GM23338 (cell line): Measurements from ENCODE around the gene KCNJ11. TPM values are rescaled to one million over a fixed set of nuclear protein-coding genes. Genes with fewer than 3 reads are reported as not detected.

Source experiments
- ATAC-seq: fragments of 200-7000 bp; cut with Tn5 transposase; 3 replicates; pipeline ENCODE4 v1.9.1; 2020
- DNase-seq: peaks from one replicate; pipeline ENCODE4 v3.0.0-alpha.2; 2015; ENCODE audit warnings: low spot score
- H2AFZ ChIP-seq: fragments of 200-600 bp; sonication (generic); 2 replicates; pipeline ENCODE4 v1.8.0; 2016; ENCODE audit warnings: antibody characterized with exemption, mild to moderate bottlenecking, moderate library complexity
- H3F3A ChIP-seq: fragments of 200-600 bp; sonication (generic); replicated peaks from 2 replicates; pipeline ENCODE4 v1.8.0; 2017; ENCODE audit warnings: antibody characterized with exemption, mixed run types, low read depth
- H3K27ac ChIP-seq: fragments of 200-600 bp; sonication (generic); 2 replicates; pipeline ENCODE4 v1.6.1; 2016; ENCODE audit warnings: low read depth
- H3K27me3 ChIP-seq: fragments of 200-600 bp; sonication (generic); 2 replicates; pipeline ENCODE4 v1.8.0; 2016; ENCODE audit warnings: mild to moderate bottlenecking, mixed run types, moderate library complexity; ENCODE audit not compliant: insufficient read depth
- H3K36me3 ChIP-seq: fragments of 200-600 bp; sonication (generic); 2 replicates; pipeline ENCODE4 v1.8.0; 2016; ENCODE audit warnings: mild to moderate bottlenecking; ENCODE audit not compliant: insufficient read depth
- H3K4me1 ChIP-seq: fragments of 200-600 bp; sonication (generic); 2 replicates; pipeline ENCODE4 v1.8.0; 2016; ENCODE audit warnings: mild to moderate bottlenecking, moderate library complexity; ENCODE audit not compliant: insufficient read depth
- H3K4me2 ChIP-seq: fragments of 200-600 bp; sonication (generic); 2 replicates; pipeline ENCODE4 v1.7.1; 2017; ENCODE audit warnings: mixed run types
- H3K4me3 ChIP-seq: fragments of 200-600 bp; sonication (generic); 2 replicates; pipeline ENCODE4 v1.6.1; 2016; ENCODE audit warnings: mixed run types
- H3K79me2 ChIP-seq: fragments of 200-600 bp; sonication (generic); replicated peaks from 2 replicates; pipeline ENCODE4 v1.8.0; 2017; ENCODE audit warnings: mild to moderate bottlenecking; ENCODE audit not compliant: insufficient read depth
- H3K9me2 ChIP-seq: fragments of 200-600 bp; sonication (generic); 2 replicates; pipeline ENCODE4 v1.8.0; 2017; ENCODE audit not compliant: insufficient read depth
- H4K20me1 ChIP-seq: fragments of 200-600 bp; sonication (generic); replicated peaks from 2 replicates; pipeline ENCODE4 v1.8.0; 2017; ENCODE audit warnings: mild to moderate bottlenecking; ENCODE audit not compliant: insufficient read depth
- H3K27ac Mint-ChIP-seq: 2 replicates; pipeline ENCODE4 v1.8.0; 2020; ENCODE audit warnings: inconsistent platforms, mild to moderate bottlenecking, moderate library complexity, mixed read lengths
- H3K27me3 Mint-ChIP-seq: 3 replicates; pipeline ENCODE4 v1.8.0; 2022; ENCODE audit warnings: low read depth, mild to moderate bottlenecking, moderate library complexity, mixed read lengths, inconsistent platforms; ENCODE audit not compliant: insufficient read depth, poor library complexity
- H3K36me3 Mint-ChIP-seq: 3 replicates; pipeline ENCODE4 v1.8.0; 2021; ENCODE audit warnings: low read depth, mild to moderate bottlenecking, inconsistent platforms, moderate library complexity, mixed read lengths
- H3K4me1 Mint-ChIP-seq: 3 replicates; pipeline ENCODE4 v1.8.0; 2020; ENCODE audit warnings: mild to moderate bottlenecking, inconsistent platforms, mixed read lengths
- H3K4me3 Mint-ChIP-seq: 3 replicates; pipeline ENCODE4 v1.8.0; 2021; ENCODE audit warnings: moderate library complexity, mild to moderate bottlenecking, inconsistent platforms, mixed read lengths
- H3K9me3 Mint-ChIP-seq: 3 replicates; pipeline ENCODE4 v1.8.0; 2020; ENCODE audit warnings: moderate library complexity, mild to moderate bottlenecking, inconsistent platforms, mixed read lengths
- ETS1 ChIP-seq: IDR thresholded peaks from 2 replicates; pipeline ENCODE4 v1.6.1; 2016; ENCODE audit warnings: antibody characterized with exemption
- EZH2phosphoT487 ChIP-seq: fragments of 200-600 bp; sonication (generic); IDR thresholded peaks from one replicate; pipeline ENCODE4 v1.8.1; 2018; ENCODE audit warnings: antibody characterized with exemption; ENCODE audit not compliant: unreplicated experiment
- JUNB ChIP-seq: IDR thresholded peaks from one replicate; pipeline ENCODE4 v1.6.1; 2016; ENCODE audit warnings: antibody characterized with exemption; ENCODE audit not compliant: unreplicated experiment
- STAT1 ChIP-seq: IDR thresholded peaks from one replicate; pipeline ENCODE4 v1.6.1; 2016; ENCODE audit warnings: antibody characterized with exemption; ENCODE audit not compliant: unreplicated experiment
- ZNF462 ChIP-seq: fragments of 250-450 bp; sonication (Bioruptor Pico); IDR thresholded peaks from 2 replicates; pipeline ENCODE4 v1.5.0; 2020; ENCODE audit warnings: mild to moderate bottlenecking, moderate library complexity
- polyA plus RNA-seq: library from polyadenylated mRNA; unstranded; fragments of >200 nt; fragmentation: Nextera tagmentation; extraction: Ambion mirVana; gene quantifications from 2 replicates; pipeline ENCODE4 v1.2.1, GENCODE V29; 2016
- total RNA-seq: library from RNA; depleted of rRNA; stranded (reverse); fragments of >200 nt; shearing (Covaris generic); gene quantifications from 2 replicates; pipeline ENCODE4 v1.2.3, GENCODE V29; 2014

The KCNJ11 gene
- total and polyA plus RNA-seq, 2 experiments from 2014 or later = 0.89 to 7.9 TPM

GRCh38 chr11:17421781-17422180, 33.3 kb upstream of the KCNJ11 start (continued):
- TF ChIP-seq ZNF462 (no peak), STAT1 (no peak), EZH2phosphoT487 (no peak), JUNB (no peak)

- H3K27me3 ChIP-seq = no peaks in the 10 kb centered on the region
- Mint-ChIP-seq H3K27me3 (peaks cover 10% of the 10 kb centered on the region), H3K36me3 (no peaks in the 10 kb centered on the region), H3K27ac (no peak overlapping the region), H3K4me1 (peaks cover 27% of the 10 kb centered on the region), H3K9me3 (no peaks in the 10 kb centered on the region), H3K4me3 (no peak overlapping the region)
- no peak overlapping the region for H3K4me2 ChIP-seq
- TF ChIP-seq ETS1 = no peak
- ATAC-seq = no peak
- no peaks in the 10 kb centered on the region for H3K79me2 ChIP-seq
- H3F3A ChIP-seq = no peaks in the 10 kb centered on the region
- no peak for DNase-seq
- no peak overlapping the region for H2AFZ ChIP-seq
- no peaks in the 10 kb centered on the region for H4K20me1 ChIP-seq
- peaks cover 17% of the 10 kb centered on the region for H3K4me1 ChIP-seq
- H3K27ac ChIP-seq = no peak overlapping the region
- H3K36me3 ChIP-seq = no peaks in the 10 kb centered on the region
- no peak overlapping the region for H3K4me3 ChIP-seq
- no peaks in the 10 kb centered on the region for H3K9me2 ChIP-seq
Measured at GRCh38 chr11:17418444-17419081, 30.1 kb upstream of the KCNJ11 start.
